WTC11 (cell line): ENCODE results near the gene SGTA.

Source experiments
- CREB1 ChIP-seq: sonication (generic); formaldehyde crosslinking; IDR thresholded peaks from 2 replicates; pipeline ENCODE4 v1.8.0; 2023; ENCODE audit warnings: mild to moderate bottlenecking, missing genetic modification reagents
- CTCF ChIP-seq: fragments of 200-600 bp; IDR thresholded peaks from 2 replicates; pipeline ENCODE4 v1.8.0; 2022; ENCODE audit warnings: antibody characterized with exemption
- E2F1 ChIP-seq: sonication (generic); formaldehyde crosslinking; IDR thresholded peaks from 2 replicates; pipeline ENCODE4 v1.8.0; 2022; ENCODE audit warnings: mild to moderate bottlenecking, missing genetic modification reagents
- ESRRA ChIP-seq: sonication (generic); formaldehyde crosslinking; IDR thresholded peaks from 2 replicates; pipeline ENCODE4 v1.8.1; 2022; ENCODE audit warnings: mild to moderate bottlenecking, missing genetic modification reagents, borderline replicate concordance
- ETV6 ChIP-seq: sonication (generic); formaldehyde crosslinking; IDR thresholded peaks from 2 replicates; pipeline ENCODE4 v1.8.1; 2022; ENCODE audit warnings: mild to moderate bottlenecking, missing genetic modification reagents
- GTF2I ChIP-seq: fragments of 250-450 bp; sonication (Bioruptor Pico); conservative IDR thresholded peaks from 2 replicates; pipeline ENCODE4 v1.4.0; 2021; ENCODE audit warnings: mild to moderate bottlenecking
- IRF1 ChIP-seq: sonication (generic); formaldehyde crosslinking; IDR thresholded peaks from 2 replicates; pipeline ENCODE4 v1.8.0; 2023; ENCODE audit warnings: missing genetic modification reagents
- NFE2L1 ChIP-seq: sonication (generic); formaldehyde crosslinking; IDR thresholded peaks from 2 replicates; pipeline ENCODE4 v1.8.1; 2023; ENCODE audit warnings: missing genetic modification reagents
- NR2C2 ChIP-seq: sonication (generic); formaldehyde crosslinking; IDR thresholded peaks from 2 replicates; pipeline ENCODE4 v1.8.0; 2022; ENCODE audit warnings: mild to moderate bottlenecking, missing genetic modification reagents
- SP1 ChIP-seq: sonication (generic); formaldehyde crosslinking; conservative IDR thresholded peaks from 2 replicates; pipeline ENCODE4 v1.8.1; 2022; ENCODE audit warnings: missing genetic modification reagents
- STAT6 ChIP-seq: sonication (generic); formaldehyde crosslinking; conservative IDR thresholded peaks from 2 replicates; pipeline ENCODE4 v1.8.1; 2023; ENCODE audit warnings: mild to moderate bottlenecking, low read depth, missing genetic modification reagents, moderate library complexity
- TCF7 ChIP-seq: sonication (generic); formaldehyde crosslinking; IDR thresholded peaks from 2 replicates; pipeline ENCODE4 v1.8.0; 2022; ENCODE audit warnings: mild to moderate bottlenecking, low read depth, missing genetic modification reagents, moderate library complexity
- ZBTB21 ChIP-seq: sonication (generic); formaldehyde crosslinking; IDR thresholded peaks from 2 replicates; pipeline ENCODE4 v1.8.1; 2023; ENCODE audit warnings: mild to moderate bottlenecking, missing genetic modification reagents, borderline replicate concordance
- ZNF219 ChIP-seq: sonication (generic); formaldehyde crosslinking; IDR thresholded peaks from 2 replicates; pipeline ENCODE4 v1.8.0; 2023; ENCODE audit warnings: missing genetic modification reagents, mild to moderate bottlenecking, borderline replicate concordance

- TF ChIP-seq CTCF (no peak), TCF7 (no peak), ZNF219 (no peak), SP1 (CRISPR knock-in tag) (no peak), ESRRA (CRISPR knock-in tag) (no peak), E2F1 (CRISPR knock-in tag) (no peak), ZBTB21 (CRISPR knock-in tag) (no peak), NR2C2 (CRISPR knock-in tag) (no peak), ETV6 (CRISPR knock-in tag) (no peak), GTF2I (CRISPR knock-in tag) (no peak), STAT6 (CRISPR knock-in tag) (no peak), IRF1 (CRISPR knock-in tag) (no peak), NFE2L1 (CRISPR knock-in tag) (no peak), CREB1 (no peak)
Observed at GRCh38 chr19:2729943-2730818, 52.9 kb downstream of the SGTA start.
